ENCODE measurements around the gene HMGN1.
"Not testable (repeated sequence)": the region's sequence is repeated elsewhere in the genome, so short reads cannot be mapped to it uniquely, and the experiment has no call there.

The HMGN1 gene

GRCh38 chr21:39348355-39349210 lies at the start of gene HMGN1:
HMGN1 (minus strand) TSS chr21:39349088; CDS start chr21:39348917, 171 bp downstream.
- peak; percentile 37 for DNase-seq

- DNase-seq: no peak
Measured at GRCh38 chr21:39397646-39398385, 48.9 kb upstream of the HMGN1 start.

DNA sequence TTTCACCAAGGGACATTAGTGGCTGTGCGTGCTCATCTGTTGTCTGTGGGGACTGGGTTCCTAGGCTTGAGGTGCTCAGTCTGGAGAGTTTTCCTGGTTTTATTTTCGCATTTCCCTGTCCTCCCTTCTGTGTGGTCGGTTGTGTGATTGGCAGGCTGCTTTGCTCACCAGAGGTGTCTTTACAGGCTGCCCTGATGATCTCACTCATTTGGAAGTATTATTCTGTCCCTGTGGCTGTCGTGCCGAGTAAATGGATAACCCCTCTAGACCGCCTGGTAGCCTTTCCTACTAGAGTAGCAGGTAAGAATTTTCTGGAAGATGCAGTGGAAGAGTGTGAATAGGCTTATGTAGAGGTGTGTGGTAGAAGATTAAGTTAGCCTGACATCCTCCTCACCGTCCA lies 44.1 kb upstream of the HMGN1 start:
- DNase-seq: no peak

DNA sequence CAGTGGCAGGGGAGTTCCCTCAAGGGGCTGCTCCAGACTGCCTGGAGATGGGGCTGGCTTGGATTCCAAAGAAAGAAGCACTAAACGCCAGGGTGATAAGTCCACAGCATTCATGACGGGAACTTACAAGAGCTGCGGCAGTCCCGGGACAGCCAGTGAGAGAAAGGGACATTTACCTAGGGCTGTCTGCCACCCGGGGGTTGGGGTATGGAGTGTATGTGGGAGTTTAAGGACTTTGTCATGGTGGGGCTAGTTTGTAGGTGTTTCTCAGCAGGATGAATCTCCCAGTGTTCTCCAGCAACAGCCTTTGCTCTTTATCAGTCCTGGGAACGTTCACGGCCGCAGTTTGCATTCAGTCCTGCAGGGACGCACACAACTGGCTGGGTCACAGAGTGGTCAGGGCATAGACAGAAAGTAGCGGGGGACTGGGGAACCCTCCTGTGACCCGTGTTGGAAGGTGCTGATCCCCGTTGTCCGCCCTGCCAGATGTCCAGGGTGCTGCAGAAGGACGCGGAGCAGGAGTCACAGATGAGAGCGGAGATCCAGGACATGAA lies 41.4 kb upstream of the HMGN1 start:
- no peak for DNase-seq

DNA sequence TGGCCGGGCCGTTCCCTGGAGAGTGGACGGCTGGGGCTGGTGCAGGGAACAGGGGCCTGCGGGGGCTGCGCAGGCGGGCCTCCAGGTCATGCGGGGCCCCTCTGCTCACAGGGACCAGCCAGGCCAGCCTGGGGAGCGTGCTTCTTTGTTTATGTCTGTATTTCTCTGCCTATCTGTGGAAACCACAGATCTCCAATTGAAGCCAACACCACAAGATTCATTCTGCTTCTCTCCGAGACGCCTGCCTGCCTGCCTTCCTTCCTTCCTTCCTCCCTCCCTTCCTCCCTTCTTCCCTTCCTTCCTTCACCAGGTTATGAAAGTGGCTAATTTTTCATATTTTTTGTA lies 39.9 kb upstream of the HMGN1 start:
- no peak for DNase-seq

GRCh38 chr21:39388038-39388810 lies 39.3 kb upstream of the HMGN1 start:
- peak; percentile 72 for DNase-seq

DNA sequence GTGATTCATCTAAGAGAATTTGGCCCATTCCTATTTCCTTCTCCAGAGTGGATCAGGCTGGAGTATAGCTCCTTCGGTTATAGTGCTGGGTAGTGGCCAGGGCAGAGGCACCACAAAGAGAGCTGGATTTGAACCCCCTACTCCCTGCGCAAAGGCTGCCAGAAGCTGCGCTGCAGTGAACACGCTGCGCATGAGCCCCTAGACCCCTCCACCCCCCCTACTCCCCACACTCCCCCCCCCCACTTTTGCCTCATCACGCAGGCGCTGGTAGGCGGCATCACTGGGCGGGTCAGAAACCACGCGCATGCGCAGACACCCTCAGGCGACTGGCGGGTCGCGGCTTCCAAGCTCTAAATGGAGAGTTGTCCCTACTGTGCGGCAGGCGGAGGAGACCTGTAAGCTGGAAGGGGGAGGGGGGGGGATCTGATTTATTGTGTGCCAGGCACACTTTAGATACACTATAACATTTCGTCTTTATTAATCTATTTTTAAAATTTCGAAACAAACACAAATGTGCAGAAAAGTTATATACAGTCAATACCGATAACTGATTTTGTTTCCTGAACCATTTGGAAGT lies 38.7 kb upstream of the HMGN1 start:
- peak; percentile 79 for DNase-seq

- DNase-seq: no peak
Measured at GRCh38 chr21:39386899-39387298, 38.0 kb upstream of the HMGN1 start.

DNA sequence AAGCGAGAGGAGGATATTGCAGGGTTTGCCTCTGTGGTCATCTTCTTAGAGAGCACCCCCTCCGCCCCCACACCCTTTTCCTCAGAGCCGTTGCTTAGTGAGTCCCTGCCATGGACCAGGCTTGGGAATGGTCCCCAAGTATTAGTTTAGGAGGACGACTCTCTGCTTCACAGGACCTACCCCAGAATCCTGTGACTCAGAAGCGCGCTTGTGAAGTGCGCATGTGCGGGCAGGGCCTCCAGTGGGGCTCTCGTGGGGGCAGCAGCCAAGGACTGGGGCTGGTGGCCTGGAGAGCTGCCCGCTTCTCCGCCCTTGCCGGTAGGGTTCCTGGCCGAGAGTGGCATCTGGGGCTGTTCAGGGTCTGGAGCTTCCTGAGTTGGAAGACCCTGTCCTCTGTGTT lies 37.3 kb upstream of the HMGN1 start:
- DNase-seq: no peak

DNA sequence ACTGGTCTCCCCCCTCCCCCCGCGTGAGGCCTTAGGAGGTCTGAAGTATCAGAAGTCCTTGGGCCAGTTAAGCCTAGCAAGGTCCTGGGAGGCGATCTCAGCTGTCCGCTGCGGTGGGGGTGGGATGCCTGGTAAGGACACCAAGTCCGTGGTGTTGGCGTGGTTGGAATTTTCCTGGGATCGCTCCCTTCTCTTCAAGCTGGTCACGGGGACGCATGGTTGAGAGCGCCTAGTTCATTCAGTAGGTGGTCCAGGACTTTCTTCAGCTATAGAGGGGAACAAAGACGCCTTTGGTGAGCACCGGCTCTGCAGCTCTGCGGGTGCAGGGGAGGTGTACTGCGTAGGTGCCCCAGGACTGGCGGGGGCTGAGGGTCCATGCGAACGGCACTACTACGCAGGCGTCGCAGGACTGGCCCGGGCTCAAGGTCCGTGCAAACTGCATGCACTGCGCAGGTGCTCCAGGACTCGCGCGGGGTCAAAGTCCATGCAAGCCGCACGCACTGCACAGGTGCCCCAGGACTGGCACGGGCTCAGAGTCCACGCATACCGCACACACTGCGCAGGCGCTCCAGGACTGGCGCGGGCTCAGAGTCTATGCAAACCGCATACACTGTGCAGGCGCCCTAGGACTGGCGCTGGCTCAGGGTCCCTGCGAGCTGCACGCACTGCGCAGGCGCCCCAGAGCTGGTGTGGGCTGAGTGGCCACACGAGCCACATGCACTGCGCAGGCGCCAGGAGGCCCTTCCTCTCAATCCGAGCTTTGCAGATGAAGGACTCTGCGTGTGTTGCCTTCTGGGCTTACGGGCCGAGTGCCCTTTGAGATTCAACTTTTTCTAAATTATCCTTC lies 36.6 kb upstream of the HMGN1 start:
- peak; percentile 67 for DNase-seq

DNA sequence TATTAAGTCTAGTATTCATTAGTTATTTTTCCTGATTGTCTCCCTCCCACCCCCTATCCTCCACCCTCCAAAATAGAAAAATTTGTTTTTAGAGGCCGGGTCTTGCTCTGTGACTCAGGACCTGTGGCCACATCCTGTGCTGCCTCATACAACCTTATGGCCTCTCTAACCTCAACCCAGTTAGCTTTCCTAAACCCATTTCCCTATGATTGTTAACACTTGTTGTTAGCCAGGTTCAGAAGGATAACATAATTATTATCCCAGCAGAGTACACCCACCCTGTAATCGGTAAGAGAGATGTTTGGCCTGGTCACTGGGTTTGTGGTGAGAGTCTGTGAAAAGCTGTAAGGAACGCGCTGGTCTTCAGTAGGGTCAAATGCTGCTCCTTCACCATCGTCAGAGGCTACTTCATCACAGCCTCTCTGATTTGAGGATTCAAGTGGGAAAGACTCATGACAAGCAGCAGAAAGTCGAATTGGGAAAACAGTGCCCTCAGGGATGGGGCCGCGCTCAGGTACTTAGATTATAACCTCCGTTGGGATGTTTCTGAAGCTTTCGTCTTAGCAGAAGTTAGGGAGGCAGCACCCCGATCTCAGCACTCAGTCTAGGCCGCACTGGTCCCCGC lies 35.9 kb upstream of the HMGN1 start:
- DNase-seq: no peak

DNA sequence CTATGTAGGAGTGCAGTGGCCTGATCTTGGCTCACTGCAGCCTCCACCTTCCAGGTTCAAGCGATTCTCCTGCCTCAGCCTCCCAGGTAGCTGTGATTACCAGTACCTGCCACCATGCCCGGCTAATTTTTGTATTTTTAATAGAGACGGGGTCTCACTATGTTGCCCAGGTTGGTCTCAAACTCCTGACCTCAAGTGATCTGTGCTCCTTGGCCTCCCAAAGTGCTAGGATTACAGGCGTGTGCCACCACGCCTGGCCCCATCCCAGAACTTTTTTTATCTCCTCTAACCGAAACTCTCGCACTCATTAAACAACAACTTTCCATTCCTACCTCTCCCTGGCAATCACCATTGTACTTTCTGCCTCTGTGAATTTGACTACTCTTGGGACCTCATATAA lies 33.2 kb upstream of the HMGN1 start:
- not testable (repeated sequence) for DNase-seq

DNA sequence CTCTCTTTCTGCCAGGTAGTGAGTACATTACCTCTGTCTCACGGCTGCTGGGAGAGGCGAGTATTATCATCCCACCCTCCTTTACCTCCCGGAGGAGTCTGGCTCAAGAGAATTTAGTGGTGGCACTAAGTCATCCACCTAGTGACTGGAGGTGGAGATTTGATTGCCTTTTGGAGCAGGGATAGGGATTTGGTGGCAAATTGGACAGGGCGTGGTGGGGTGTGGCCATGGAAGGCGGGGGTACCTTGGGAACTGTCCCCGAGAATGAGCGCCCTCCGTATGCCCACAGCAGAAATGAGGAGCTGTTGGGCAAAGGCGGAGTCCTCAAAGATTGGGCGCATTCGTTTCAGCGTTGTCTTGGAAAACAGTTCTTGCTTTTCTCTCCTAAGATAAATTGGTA lies 32.1 kb upstream of the HMGN1 start:
- no peak for DNase-seq

DNA sequence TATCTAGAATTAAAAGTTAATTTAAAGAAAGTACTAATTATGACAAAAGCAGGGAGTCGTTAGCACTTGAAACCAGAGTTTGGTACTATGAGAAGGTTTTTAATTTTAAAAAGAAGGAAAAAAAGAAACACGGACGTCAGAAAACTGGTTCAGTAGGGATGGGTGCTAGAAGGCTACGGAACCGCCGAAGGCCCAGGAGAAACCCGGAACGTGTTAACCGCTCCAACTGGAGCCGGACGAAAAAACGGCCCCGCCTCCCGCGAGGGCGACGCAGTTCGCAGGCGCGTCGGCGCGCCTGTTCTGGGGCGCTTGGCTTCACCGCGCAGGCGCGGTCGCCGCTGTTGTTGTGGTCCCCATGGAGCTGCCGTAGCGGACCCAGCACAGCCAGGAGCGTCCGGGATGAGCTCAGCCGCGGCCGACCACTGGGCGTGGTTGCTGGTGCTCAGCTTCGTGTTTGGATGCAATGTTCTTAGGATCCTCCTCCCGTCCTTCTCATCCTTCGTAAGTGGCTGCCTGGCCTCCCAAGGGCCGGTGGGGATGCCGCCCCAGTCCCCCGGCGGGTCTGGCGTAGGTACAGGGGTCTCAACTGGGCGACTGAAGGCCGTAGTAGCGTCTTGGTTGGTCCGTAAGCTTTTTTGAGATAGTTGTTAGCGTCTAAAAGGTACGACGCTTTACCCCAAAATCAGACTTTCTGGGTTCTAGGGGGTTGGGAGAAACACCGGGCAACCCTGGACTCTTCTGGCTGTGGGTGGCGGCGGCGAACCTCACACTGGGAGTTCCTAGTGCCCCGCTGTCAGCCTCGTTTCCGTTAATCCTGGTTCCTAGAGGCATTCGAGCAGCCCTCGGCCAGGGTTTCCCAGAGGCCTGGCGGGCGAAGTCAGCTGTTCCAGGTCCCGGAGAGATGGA lies 31.4 kb upstream of the HMGN1 start:
- peak; percentile 94 for DNase-seq

- no peak for DNase-seq
Measured at GRCh38 chr21:39377444-39378050, 28.7 kb upstream of the HMGN1 start.

GRCh38 chr21:39375446-39375845 lies 26.6 kb upstream of the HMGN1 start:
- DNase-seq: no peak

GRCh38 chr21:39374046-39374445 lies 25.2 kb upstream of the HMGN1 start:
- DNase-seq: no peak

- no peak for DNase-seq
Measured at GRCh38 chr21:39373634-39374033, 24.7 kb upstream of the HMGN1 start.

DNA sequence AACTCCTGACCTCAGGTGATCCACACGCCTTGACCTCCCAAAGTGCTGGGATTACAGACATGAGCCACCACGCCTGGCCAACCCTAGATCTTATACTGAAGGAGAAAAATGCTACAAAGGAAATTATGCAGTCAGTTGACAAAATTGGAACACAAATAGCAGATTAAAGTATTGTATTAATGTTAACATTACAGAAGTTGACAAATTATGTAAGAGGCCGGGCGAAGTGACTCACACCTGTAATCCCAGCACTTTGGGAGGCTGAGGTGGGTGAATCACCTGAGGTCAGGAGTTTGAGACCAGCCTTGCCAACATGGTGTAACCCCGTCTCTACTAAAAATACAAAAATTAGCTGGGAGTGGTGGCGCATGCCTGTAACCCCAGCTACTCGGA lies 21.0 kb upstream of the HMGN1 start:
- DNase-seq: not testable (repeated sequence)

- DNase-seq: no peak
Measured at GRCh38 chr21:39367783-39368182, 18.9 kb upstream of the HMGN1 start.

Measured in T1000 (cell line).